ENCODE results near the gene KRTAP1-4. TPM values are rescaled to one million over a fixed set of nuclear protein-coding genes. Genes with fewer than 3 reads are reported as not detected.

KRTAP1-4 gene
- total and polyA plus RNA-seq, 4 experiments from 2014 or later = not detected

DNA sequence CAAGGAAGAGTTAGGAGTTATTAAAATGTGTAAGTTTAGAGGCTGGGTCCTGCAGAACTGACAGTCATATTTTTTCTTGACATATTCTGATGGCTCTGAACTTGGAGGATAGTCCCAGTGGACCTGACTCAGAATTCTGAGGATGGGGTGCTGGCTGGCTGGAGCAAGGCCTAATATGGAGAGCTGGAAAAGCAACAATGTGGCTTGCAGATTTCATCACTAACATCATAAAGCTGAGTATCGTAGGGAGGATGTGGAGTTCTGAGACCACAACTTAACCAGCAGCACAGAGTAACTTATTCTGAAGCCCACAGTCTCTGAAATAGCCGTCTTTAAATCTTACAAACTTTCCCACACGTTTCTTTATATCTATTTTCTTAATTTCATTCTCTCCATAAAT, 5.3 kb downstream of the KRTAP1-4 start:
- Histone ChIP-seq H3K27me3 (ENCODE audit: insufficient read depth, low read length) (no peaks in the 10 kb centered on the region), H3K4me1 (ENCODE audit: insufficient read depth, low read length) (no peaks in the 10 kb centered on the region), H3K4me3 (ENCODE audit: low read length in 2 of 2) (no peak overlapping the region), H3K9me3 (ENCODE audit: control insufficient read depth in 1 of 2, low read length in 2 of 2) (no peaks in the 10 kb centered on the region), H3K27ac (ENCODE audit: low read depth, low read length) (no peak overlapping the region), H3K36me3 (ENCODE audit: insufficient read depth, low read length) (no peaks in the 10 kb centered on the region)
- Mint-ChIP-seq H3K36me3 (no peaks in the 10 kb centered on the region), H3K4me3 (no peak overlapping the region), H3K27me3 (peaks cover 14 to 16% of the 10 kb centered on the region in 2 donors), H3K27ac (no peak overlapping the region), H3K4me1 (no peaks in the 10 kb centered on the region), H3K9me3 (peaks cover 0 to 6% (median 3%) of the 10 kb centered on the region in 8 donors)
- POLR2A ChIA-PET (ENCODE audit: partially characterized antibody) = no interaction called here
- intact Hi-C loops (cut with micrococcal nuclease) = no loop called here
- no peak for DNase-seq
- CTCF ChIA-PET (ENCODE audit: partially characterized antibody) = no interaction called here

DNA sequence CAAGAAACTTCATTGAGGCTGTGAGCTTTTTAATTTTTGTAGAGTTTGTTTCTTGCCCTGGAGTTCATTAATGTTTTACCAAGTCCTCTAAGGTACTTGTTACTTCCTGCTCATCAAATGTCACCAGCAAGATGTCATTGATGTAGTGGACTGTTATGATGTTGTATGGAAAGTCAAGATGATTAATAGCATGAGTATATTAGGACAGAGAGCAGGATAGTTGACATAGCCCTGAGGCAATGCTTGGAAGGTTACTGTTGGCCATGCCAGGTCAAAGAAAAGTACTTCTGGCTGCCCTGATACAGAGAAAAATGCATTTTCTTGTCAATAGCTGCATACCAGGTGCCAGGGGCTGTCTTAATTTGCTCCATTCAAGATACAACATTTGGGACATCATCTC, 9.7 kb downstream of the KRTAP1-4 start:
- peaks cover 7 to 10% of the 10 kb centered on the region in 2 donors for H3K27me3 Mint-ChIP-seq
- POLR2A ChIA-PET (ENCODE audit: partially characterized antibody) = no interaction called here
- Histone ChIP-seq H3K9me3 (ENCODE audit: control insufficient read depth in 1 of 2, low read length in 2 of 2) (no peaks in the 10 kb centered on the region), H3K27ac (ENCODE audit: low read depth, low read length) (no peak overlapping the region), H3K27me3 (ENCODE audit: insufficient read depth, low read length) (no peaks in the 10 kb centered on the region), H3K4me1 (ENCODE audit: insufficient read depth, low read length) (no peaks in the 10 kb centered on the region), H3K4me3 (ENCODE audit: low read length in 2 of 2) (no peak overlapping the region), H3K36me3 (ENCODE audit: insufficient read depth, low read length) (no peaks in the 10 kb centered on the region)
- H3K4me1 Mint-ChIP-seq = no peaks in the 10 kb centered on the region
- intact Hi-C loops (cut with micrococcal nuclease) = no loop called here
- H3K36me3 Mint-ChIP-seq = no peaks in the 10 kb centered on the region
- H3K4me3 Mint-ChIP-seq = no peak overlapping the region
- H3K9me3 Mint-ChIP-seq = peaks cover 0 to 6% (median 3%) of the 10 kb centered on the region in 8 donors
- no peak for DNase-seq
- no peak overlapping the region for H3K27ac Mint-ChIP-seq
- CTCF ChIA-PET (ENCODE audit: partially characterized antibody) = no interaction called here

DNA sequence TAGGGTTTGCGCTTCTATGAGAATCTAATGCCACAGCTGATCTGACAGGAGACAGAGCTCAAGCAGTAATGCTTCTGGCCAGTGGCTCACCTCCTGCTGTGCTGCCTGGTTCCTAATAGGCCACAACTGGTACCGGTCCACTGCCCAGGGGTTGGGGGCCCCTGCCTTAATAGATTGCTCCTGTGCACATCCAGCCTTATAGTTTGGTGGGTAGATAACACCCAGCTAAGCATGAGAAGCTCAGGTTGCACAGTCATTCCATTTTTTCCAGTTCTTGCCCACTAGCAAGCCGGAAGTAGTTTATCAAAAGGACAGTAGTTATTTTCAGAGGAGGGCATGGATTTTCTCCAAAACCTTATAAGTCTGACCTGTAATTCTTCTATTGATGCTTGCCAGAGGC, 10.6 kb downstream of the KRTAP1-4 start:
- no peaks in the 10 kb centered on the region for H3K4me1 ChIP-seq (ENCODE audit: insufficient read depth, low read length)
- intact Hi-C loops (cut with micrococcal nuclease) = no loop called here
- no peak overlapping the region for H3K27ac Mint-ChIP-seq
- peaks cover 8 to 10% of the 10 kb centered on the region in 2 donors for H3K27me3 Mint-ChIP-seq
- H3K4me3 Mint-ChIP-seq = no peak overlapping the region
- no peak for DNase-seq
- no peak overlapping the region for H3K4me3 ChIP-seq (ENCODE audit: low read length in 2 of 2)
- H3K9me3 ChIP-seq (ENCODE audit: control insufficient read depth in 1 of 2, low read length in 2 of 2) = no peaks in the 10 kb centered on the region
- no peaks in the 10 kb centered on the region for H3K27me3 ChIP-seq (ENCODE audit: insufficient read depth, low read length)
- H3K36me3 ChIP-seq (ENCODE audit: insufficient read depth, low read length) = no peaks in the 10 kb centered on the region
- no peaks in the 10 kb centered on the region for H3K36me3 Mint-ChIP-seq
- H3K9me3 Mint-ChIP-seq = peaks cover 0 to 6% (median 3%) of the 10 kb centered on the region in 8 donors
- H3K4me1 Mint-ChIP-seq = no peaks in the 10 kb centered on the region
- CTCF ChIA-PET (ENCODE audit: partially characterized antibody) = no interaction called here
- no peak overlapping the region for H3K27ac ChIP-seq (ENCODE audit: low read depth, low read length)
- POLR2A ChIA-PET (ENCODE audit: partially characterized antibody) = no interaction called here

DNA sequence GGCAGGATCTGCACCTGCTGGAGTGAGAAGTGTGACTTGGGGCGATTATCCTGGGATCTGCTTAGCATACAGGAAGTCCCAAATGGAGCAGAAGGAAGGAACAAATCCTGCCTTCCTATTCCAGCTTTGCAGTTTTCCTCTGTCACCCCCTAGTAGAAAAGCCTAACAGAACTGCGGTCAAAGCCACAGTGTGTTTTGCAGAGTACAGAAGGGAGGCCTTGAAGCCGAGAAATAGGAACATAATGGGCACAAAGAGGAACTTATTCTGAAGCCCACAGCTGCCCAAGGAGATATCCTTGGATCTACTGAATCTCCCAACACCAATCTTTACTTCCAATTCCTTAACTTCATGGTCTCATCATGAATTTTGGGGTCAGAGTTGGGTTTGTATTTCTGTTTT, 11.5 kb downstream of the KRTAP1-4 start:
- Mint-ChIP-seq H3K27me3 (peaks cover 7 to 8% of the 10 kb centered on the region in 2 donors), H3K4me1 (no peaks in the 10 kb centered on the region), H3K4me3 (no peak overlapping the region), H3K9me3 (peaks cover 0 to 6% (median 3%) of the 10 kb centered on the region in 8 donors), H3K27ac (peak overlapping the region in 1 of 7 donors; percentile 66), H3K36me3 (no peaks in the 10 kb centered on the region)
- Histone ChIP-seq H3K4me3 (ENCODE audit: low read length in 2 of 2) (no peak overlapping the region), H3K27ac (ENCODE audit: low read depth, low read length) (no peak overlapping the region), H3K9me3 (ENCODE audit: control insufficient read depth in 1 of 2, low read length in 2 of 2) (no peaks in the 10 kb centered on the region), H3K27me3 (ENCODE audit: insufficient read depth, low read length) (no peaks in the 10 kb centered on the region), H3K4me1 (ENCODE audit: insufficient read depth, low read length) (no peaks in the 10 kb centered on the region), H3K36me3 (ENCODE audit: insufficient read depth, low read length) (no peaks in the 10 kb centered on the region)
- ChIA-PET POLR2A (ENCODE audit: partially characterized antibody) (no interaction called here), CTCF (ENCODE audit: partially characterized antibody) (no interaction called here)
- intact Hi-C loops (cut with micrococcal nuclease) = no loop called here
- no peak for DNase-seq

DNA sequence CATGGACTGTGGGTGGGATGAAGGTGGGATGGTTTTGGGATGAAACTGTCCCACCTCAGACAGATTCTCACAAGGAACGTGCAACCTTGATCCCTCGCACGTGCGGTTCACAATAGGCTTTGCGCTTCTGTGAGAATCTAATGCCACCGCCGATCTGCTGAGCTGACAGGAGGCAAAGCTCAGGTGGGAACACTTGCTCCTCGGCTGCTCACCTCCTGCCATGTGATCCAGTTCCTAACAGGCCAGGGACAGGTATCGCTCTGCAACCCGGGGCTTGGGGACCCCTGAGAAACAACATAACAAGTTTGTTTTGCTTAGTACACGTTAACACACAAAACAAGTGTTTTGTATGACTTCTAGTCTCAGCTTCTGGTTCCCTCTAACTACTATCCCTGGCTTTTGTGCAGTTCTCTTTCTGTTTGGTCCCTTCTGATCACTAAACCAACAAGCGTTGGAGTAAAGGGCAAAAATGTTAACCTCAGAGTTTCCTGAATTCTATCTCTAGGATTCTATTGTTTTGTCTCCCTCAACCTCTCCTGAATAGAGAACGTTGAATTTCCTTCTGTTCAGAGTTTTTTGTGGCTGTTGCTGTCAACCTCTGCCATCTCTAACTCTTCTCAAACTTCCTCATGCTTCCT, 13.3 kb downstream of the KRTAP1-4 start:
- intact Hi-C loops (cut with micrococcal nuclease) = no loop called here
- CTCF ChIA-PET (ENCODE audit: partially characterized antibody) = no interaction called here
- POLR2A ChIA-PET (ENCODE audit: partially characterized antibody) = no interaction called here

DNA sequence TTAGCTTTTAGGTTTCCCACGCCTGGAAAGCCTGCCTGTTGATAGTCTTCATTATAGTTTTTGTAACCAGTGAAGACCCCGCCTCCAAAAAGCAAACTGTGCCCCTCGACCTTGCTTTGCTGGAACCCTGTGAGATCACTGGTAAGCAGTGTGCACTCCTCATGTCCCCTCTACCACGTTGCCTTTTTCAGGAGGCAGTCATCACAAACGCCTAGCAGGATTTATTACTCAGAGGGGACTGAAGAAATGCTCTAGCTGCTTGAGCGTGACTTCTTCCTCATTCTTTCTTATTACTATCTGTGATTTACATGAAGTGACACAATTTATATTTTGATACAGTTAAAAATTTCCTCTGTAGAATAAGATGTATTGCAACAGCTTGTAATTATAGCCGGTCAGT, 14.5 kb downstream of the KRTAP1-4 start:
- no peaks in the 10 kb centered on the region for H3K4me1 ChIP-seq (ENCODE audit: insufficient read depth, low read length)
- Mint-ChIP-seq H3K4me3 (no peak overlapping the region), H3K27ac (no peak overlapping the region), H3K27me3 (peaks cover 5 to 7% of the 10 kb centered on the region in 2 donors), H3K9me3 (peaks cover 0 to 2% (median 0%) of the 10 kb centered on the region in 8 donors), H3K4me1 (no peaks in the 10 kb centered on the region), H3K36me3 (no peaks in the 10 kb centered on the region)
- H3K9me3 ChIP-seq (ENCODE audit: control insufficient read depth in 1 of 2, low read length in 2 of 2) = no peaks in the 10 kb centered on the region
- H3K36me3 ChIP-seq (ENCODE audit: insufficient read depth, low read length) = no peaks in the 10 kb centered on the region
- CTCF ChIA-PET (ENCODE audit: partially characterized antibody) = no interaction called here
- H3K27ac ChIP-seq (ENCODE audit: low read depth, low read length) = no peak overlapping the region
- H3K27me3 ChIP-seq (ENCODE audit: insufficient read depth, low read length) = no peaks in the 10 kb centered on the region
- intact Hi-C loops (cut with micrococcal nuclease) = no loop called here
- no peak overlapping the region for H3K4me3 ChIP-seq (ENCODE audit: low read length in 2 of 2)
- POLR2A ChIA-PET (ENCODE audit: partially characterized antibody) = no interaction called here
- DNase-seq = no peak

More for the DNA sequence above, 13.3 kb downstream of the KRTAP1-4 start:
- H3K36me3 Mint-ChIP-seq = no peaks in the 10 kb centered on the region
- H3K36me3 ChIP-seq (ENCODE audit: insufficient read depth, low read length) = no peaks in the 10 kb centered on the region
- no peak overlapping the region for H3K4me3 ChIP-seq (ENCODE audit: low read length in 2 of 2)
- no peak for DNase-seq
- no peaks in the 10 kb centered on the region for H3K27me3 ChIP-seq (ENCODE audit: insufficient read depth, low read length)
- no peaks in the 10 kb centered on the region for H3K4me1 Mint-ChIP-seq
- no peak overlapping the region for H3K27ac ChIP-seq (ENCODE audit: low read depth, low read length)
- H3K4me3 Mint-ChIP-seq = no peak overlapping the region
- peaks cover 0 to 5% (median 3%) of the 10 kb centered on the region in 8 donors for H3K9me3 Mint-ChIP-seq
- H3K4me1 ChIP-seq (ENCODE audit: insufficient read depth, low read length) = no peaks in the 10 kb centered on the region
- H3K27ac Mint-ChIP-seq = no peak overlapping the region
- H3K27me3 Mint-ChIP-seq = peaks cover 7 to 8% of the 10 kb centered on the region in 2 donors
- no peaks in the 10 kb centered on the region for H3K9me3 ChIP-seq (ENCODE audit: control insufficient read depth in 1 of 2, low read length in 2 of 2)

DNA sequence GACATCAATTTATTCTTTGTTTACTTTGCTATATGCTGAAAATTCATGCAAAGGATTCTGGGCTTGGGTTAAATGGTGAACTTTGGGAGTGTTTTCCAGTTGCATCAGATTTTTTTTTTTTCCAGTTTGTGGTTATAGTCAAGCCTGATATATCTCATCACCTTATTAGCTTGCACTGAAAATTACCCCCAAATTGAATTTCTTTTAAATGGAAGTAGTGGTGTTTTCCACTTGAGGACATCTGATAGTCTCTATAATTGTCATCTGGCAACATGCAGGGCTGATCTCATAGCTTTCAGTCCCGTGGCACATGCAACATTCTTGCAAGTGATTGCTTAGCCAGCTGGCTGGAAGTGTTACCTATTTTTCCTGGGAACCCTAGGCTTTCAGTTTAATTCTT, 16.4 kb downstream of the KRTAP1-4 start:
- CTCF ChIA-PET (ENCODE audit: partially characterized antibody) = interaction anchor here (0.7 to 0.9 kb wide), 2 partner anchors 10 to 649 kb away, joined by 3 read pairs; no protein-coding TSS in a partner anchor
- H3K27ac ChIP-seq (ENCODE audit: low read depth, low read length) = no peak overlapping the region
- Mint-ChIP-seq H3K36me3 (no peaks in the 10 kb centered on the region), H3K27ac (no peak overlapping the region), H3K9me3 (peaks cover 0 to 2% (median 0%) of the 10 kb centered on the region in 8 donors), H3K27me3 (peaks cover 5 to 7% of the 10 kb centered on the region in 2 donors), H3K4me1 (no peaks in the 10 kb centered on the region), H3K4me3 (no peak overlapping the region)
- H3K36me3 ChIP-seq (ENCODE audit: insufficient read depth, low read length) = no peaks in the 10 kb centered on the region
- H3K4me3 ChIP-seq (ENCODE audit: low read length in 2 of 2) = no peak overlapping the region
- DNase-seq = no peak
- no peaks in the 10 kb centered on the region for H3K9me3 ChIP-seq (ENCODE audit: control insufficient read depth in 1 of 2, low read length in 2 of 2)
- no peaks in the 10 kb centered on the region for H3K27me3 ChIP-seq (ENCODE audit: insufficient read depth, low read length)
- POLR2A ChIA-PET (ENCODE audit: partially characterized antibody) = no interaction called here
- H3K4me1 ChIP-seq (ENCODE audit: insufficient read depth, low read length) = no peaks in the 10 kb centered on the region
- intact Hi-C loops (cut with micrococcal nuclease) = no loop called here
